Astrocyte of the spinal cord (primary cell): ENCODE data around the gene ASCL3.

Experiments used
- DNase-seq: peaks from one replicate; pipeline ENCODE4 v3.0.0; 2011; ENCODE audit warnings: low read depth, low spot score
- H3K4me3 ChIP-seq: 2 replicates; pipeline ENCODE4 v1.5.1; 2011; ENCODE audit warnings: low read depth, mild to moderate bottlenecking, low read length, moderate library complexity
- in situ Hi-C: cut with HindIII; loops from 2 replicates; pipeline ENCODE4 v1.10.0; 2017; ENCODE audit warnings: low sequenced_read_pairs
- TF ChIP-seq, protein P1 (sequence below): IDR thresholded peaks from 2 replicates; pipeline ENCODE4 v1.5.1; 2012; ENCODE audit warnings: low read depth, mild to moderate bottlenecking, low read length, inconsistent platforms

ASCL3 gene

GRCh38 chr11:8927233-8927632, 15.6 kb downstream of the ASCL3 start:
- TF ChIP-seq, protein P1, sequence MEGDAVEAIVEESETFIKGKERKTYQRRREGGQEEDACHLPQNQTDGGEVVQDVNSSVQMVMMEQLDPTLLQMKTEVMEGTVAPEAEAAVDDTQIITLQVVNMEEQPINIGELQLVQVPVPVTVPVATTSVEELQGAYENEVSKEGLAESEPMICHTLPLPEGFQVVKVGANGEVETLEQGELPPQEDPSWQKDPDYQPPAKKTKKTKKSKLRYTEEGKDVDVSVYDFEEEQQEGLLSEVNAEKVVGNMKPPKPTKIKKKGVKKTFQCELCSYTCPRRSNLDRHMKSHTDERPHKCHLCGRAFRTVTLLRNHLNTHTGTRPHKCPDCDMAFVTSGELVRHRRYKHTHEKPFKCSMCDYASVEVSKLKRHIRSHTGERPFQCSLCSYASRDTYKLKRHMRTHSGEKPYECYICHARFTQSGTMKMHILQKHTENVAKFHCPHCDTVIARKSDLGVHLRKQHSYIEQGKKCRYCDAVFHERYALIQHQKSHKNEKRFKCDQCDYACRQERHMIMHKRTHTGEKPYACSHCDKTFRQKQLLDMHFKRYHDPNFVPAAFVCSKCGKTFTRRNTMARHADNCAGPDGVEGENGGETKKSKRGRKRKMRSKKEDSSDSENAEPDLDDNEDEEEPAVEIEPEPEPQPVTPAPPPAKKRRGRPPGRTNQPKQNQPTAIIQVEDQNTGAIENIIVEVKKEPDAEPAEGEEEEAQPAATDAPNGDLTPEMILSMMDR = no peak
- no peak for DNase-seq
- in situ Hi-C loops = no loop called here

GRCh38 chr11:8926236-8926635, 16.6 kb downstream of the ASCL3 start:
- in situ Hi-C loops = no loop called here
- no peak overlapping the region for H3K4me3 ChIP-seq
- TF ChIP-seq, protein P1 = no peak
- DNase-seq = no peak

More at GRCh38 chr11:8927233-8927632, 15.6 kb downstream of the ASCL3 start:
- no peak overlapping the region for H3K4me3 ChIP-seq

- DNase-seq = no peak
- in situ Hi-C loops = no loop called here
- H3K4me3 ChIP-seq = no peak overlapping the region
- TF ChIP-seq, protein P1 = no peak
These were observed 17.1 kb downstream of the ASCL3 start for GRCh38 chr11:8925711-8926110.

- no peak for DNase-seq
- TF ChIP-seq, protein P1 = no peak
- no peak overlapping the region for H3K4me3 ChIP-seq
- in situ Hi-C loops = no loop called here
These were observed 20.1 kb downstream of the ASCL3 start for GRCh38 chr11:8922691-8923090.

- TF ChIP-seq, protein P1 = no peak
- in situ Hi-C loops = no loop called here
- no peak overlapping the region for H3K4me3 ChIP-seq
- DNase-seq = peak; percentile 95
These were observed 25.5 kb downstream of the ASCL3 start for GRCh38 chr11:8917157-8917825.

DNA sequence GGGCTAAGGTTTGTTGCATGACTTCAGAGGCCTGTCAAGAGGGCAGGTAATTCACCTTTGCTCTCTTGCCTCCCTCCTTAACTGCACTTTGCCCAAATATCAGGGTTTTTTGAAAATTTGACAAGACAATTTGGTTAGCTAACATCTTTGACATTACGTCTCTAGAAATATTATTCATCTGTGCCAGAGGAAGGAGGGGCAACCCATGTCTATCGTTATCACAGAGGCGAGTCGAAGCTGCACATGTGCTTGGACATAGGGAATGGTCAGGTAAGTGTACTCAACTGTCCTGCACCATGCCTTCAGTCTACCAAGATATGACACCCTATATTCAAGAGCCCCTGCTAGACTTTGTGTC, 28.2 kb downstream of the ASCL3 start:
- DNase-seq = no peak
- in situ Hi-C loops = no loop called here

More for the DNA sequence above, 28.2 kb downstream of the ASCL3 start:
- TF ChIP-seq, protein P1 = no peak
- no peak overlapping the region for H3K4me3 ChIP-seq
